Measurements from ENCODE around the gene SLC4A9.
A peak's percentile ranks its signal among the peaks of the same experiment; 100 is the strongest.

The SLC4A9 gene

GRCh38 chr5:140338336-140338735 is 21.7 kb upstream of the SLC4A9 start:
- ChIA-PET POLR2A (interaction anchor here (1.1 kb wide), 1 partner anchor 8 kb away, joined by 3 read pairs; the partner anchor contains the start of gene HBEGF), CTCF (interaction anchor here (1.0 to 4.4 kb wide), 3 partner anchors 7 to 94 kb away, joined by 5 to 26 read pairs (median 19); partner anchors contain the start of gene HBEGF)
- no peaks in the 10 kb centered on the region for H3K4me1 ChIP-seq (ENCODE audit: control insufficient read depth, insufficient read depth, low read length)
- H3K36me3 ChIP-seq (ENCODE audit: control insufficient read depth in 2 of 2, insufficient read depth in 1 of 2, low read length in 2 of 2) = peaks cover 0 to 47% of the 10 kb centered on the region in 2 experiments; a peak in 1 of 3 replicates
- H3K27ac ChIP-seq (ENCODE audit: extremely low read depth, low read depth, low read length) = no peak overlapping the region
- H3K4me3 ChIP-seq (ENCODE audit: low read depth, low read length) = no peak overlapping the region
- H3K9me3 ChIP-seq (ENCODE audit: control insufficient read depth, insufficient read depth, low read depth, low read length) = no peaks in the 10 kb centered on the region
- TF ChIP-seq SCRT2 (tag by site-specific recombination; IDR thresholded peaks at IDR 0.05) (peak; percentile 94), ZNF132 (tag by site-specific recombination; IDR thresholded peaks at IDR 0.05; ENCODE audit: borderline replicate concordance) (no peak), PRDM10 (tag by site-specific recombination; IDR thresholded peaks at IDR 0.05) (peak; percentile 82), ZNF391 (tag by site-specific recombination; IDR thresholded peaks at IDR 0.05; ENCODE audit: borderline replicate concordance, low read depth) (no peak), ZNF513 (tag by site-specific recombination; IDR thresholded peaks at IDR 0.05) (no peak), ZBTB8A (tag by site-specific recombination; IDR thresholded peaks at IDR 0.05) (no peak), ZNF121 (tag by site-specific recombination; IDR thresholded peaks at IDR 0.05) (no peak), WT1 (tag by site-specific recombination; IDR thresholded peaks at IDR 0.05) (no peak)
- TF ChIP-seq, protein P1, sequence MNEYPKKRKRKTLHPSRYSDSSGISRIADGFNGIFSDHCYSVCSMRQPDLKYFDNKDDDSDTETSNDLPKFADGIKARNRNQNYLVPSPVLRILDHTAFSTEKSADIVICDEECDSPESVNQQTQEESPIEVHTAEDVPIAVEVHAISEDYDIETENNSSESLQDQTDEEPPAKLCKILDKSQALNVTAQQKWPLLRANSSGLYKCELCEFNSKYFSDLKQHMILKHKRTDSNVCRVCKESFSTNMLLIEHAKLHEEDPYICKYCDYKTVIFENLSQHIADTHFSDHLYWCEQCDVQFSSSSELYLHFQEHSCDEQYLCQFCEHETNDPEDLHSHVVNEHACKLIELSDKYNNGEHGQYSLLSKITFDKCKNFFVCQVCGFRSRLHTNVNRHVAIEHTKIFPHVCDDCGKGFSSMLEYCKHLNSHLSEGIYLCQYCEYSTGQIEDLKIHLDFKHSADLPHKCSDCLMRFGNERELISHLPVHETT (tag by site-specific recombination; IDR thresholded peaks at IDR 0.05) = no peak
- TF ChIP-seq, protein P2, sequence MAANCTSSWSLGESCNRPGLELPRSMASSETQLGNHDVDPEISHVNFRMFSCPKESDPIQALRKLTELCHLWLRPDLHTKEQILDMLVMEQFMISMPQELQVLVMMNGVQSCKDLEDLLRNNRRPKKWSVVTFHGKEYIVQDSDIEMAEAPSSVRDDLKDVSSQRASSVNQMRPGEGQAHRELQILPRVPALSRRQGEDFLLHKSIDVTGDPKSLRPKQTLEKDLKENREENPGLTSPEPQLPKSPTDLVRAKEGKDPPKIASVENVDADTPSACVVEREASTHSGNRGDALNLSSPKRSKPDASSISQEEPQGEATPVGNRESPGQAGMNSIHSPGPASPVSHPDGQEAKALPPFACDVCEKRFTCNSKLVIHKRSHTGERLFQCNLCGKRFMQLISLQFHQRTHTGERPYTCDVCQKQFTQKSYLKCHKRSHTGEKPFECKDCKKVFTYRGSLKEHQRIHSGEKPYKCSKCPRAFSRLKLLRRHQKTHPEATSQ (tag by site-specific recombination; IDR thresholded peaks at IDR 0.05) = no peak

DNA sequence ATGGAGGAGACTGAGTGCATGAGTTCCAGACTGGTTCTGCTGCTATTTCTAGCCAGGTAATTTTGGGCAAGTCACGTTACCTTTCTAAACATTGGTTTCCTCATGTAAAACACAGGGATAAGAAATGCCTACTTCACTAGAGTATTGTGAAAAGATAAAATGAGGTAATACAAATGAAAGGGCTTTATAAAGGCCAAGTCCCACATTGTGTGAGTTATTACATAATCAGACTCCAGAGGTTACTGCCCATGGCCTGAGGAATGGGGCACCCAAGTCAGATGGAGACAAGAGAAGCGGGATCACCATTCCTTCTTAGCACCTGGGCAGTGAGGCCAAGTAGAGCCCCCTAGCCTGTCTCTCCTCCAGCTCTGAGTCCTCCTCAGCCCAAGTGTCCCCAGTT is 21.1 kb upstream of the SLC4A9 start:
- Histone ChIP-seq H3K9me3 (ENCODE audit: control insufficient read depth, insufficient read depth, low read depth, low read length) (no peaks in the 10 kb centered on the region), H3K4me3 (ENCODE audit: low read depth, low read length) (no peak overlapping the region), H3K36me3 (ENCODE audit: control insufficient read depth in 2 of 2, insufficient read depth in 1 of 2, low read length in 2 of 2) (peaks cover 0 to 43% of the 10 kb centered on the region in 2 experiments; a peak in 1 of 3 replicates), H3K27ac (ENCODE audit: extremely low read depth, low read depth, low read length) (no peak overlapping the region), H3K4me1 (ENCODE audit: control insufficient read depth, insufficient read depth, low read length) (no peaks in the 10 kb centered on the region)
- CTCF ChIA-PET = interaction anchor here (1.0 kb wide), 1 partner anchor 94 kb away, joined by 5 read pairs; no protein-coding TSS in a partner anchor
- TF ChIP-seq ZNF121 (tag by site-specific recombination; IDR thresholded peaks at IDR 0.05) (no peak), ZNF155 (tag by site-specific recombination; IDR thresholded peaks at IDR 0.05) (no peak), ZNF140 (tag by site-specific recombination; IDR thresholded peaks at IDR 0.05) (no peak), HOXA7 (CRISPR knock-in tag; IDR thresholded peaks at IDR 0.05; ENCODE audit: borderline replicate concordance) (no peak), HOXD13 (CRISPR knock-in tag; IDR thresholded peaks at IDR 0.05; ENCODE audit: borderline replicate concordance) (no peak), ZNF677 (tag by site-specific recombination; IDR thresholded peaks at IDR 0.05) (no peak), ZNF670 (tag by site-specific recombination; IDR thresholded peaks at IDR 0.05; ENCODE audit: low read depth) (no peak), ZNF624 (tag by site-specific recombination; IDR thresholded peaks at IDR 0.05) (no peak), ZNF10 (tag by site-specific recombination; IDR thresholded peaks at IDR 0.05) (no peak), ZNF292 (tag by site-specific recombination; IDR thresholded peaks at IDR 0.05; ENCODE audit: borderline replicate concordance, low read depth) (no peak)
- TF ChIP-seq, protein P3, sequence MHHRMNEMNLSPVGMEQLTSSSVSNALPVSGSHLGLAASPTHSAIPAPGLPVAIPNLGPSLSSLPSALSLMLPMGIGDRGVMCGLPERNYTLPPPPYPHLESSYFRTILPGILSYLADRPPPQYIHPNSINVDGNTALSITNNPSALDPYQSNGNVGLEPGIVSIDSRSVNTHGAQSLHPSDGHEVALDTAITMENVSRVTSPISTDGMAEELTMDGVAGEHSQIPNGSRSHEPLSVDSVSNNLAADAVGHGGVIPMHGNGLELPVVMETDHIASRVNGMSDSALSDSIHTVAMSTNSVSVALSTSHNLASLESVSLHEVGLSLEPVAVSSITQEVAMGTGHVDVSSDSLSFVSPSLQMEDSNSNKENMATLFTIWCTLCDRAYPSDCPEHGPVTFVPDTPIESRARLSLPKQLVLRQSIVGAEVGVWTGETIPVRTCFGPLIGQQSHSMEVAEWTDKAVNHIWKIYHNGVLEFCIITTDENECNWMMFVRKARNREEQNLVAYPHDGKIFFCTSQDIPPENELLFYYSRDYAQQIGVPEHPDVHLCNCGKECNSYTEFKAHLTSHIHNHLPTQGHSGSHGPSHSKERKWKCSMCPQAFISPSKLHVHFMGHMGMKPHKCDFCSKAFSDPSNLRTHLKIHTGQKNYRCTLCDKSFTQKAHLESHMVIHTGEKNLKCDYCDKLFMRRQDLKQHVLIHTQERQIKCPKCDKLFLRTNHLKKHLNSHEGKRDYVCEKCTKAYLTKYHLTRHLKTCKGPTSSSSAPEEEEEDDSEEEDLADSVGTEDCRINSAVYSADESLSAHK (tag by site-specific recombination; IDR thresholded peaks at IDR 0.05) = no peak
- POLR2A ChIA-PET = no interaction called here
